Suppressor macrophage treated with lipopolysaccharide for 1 hour (primary cell): ENCODE results near the gene SUDS3.
"Not testable (repeated sequence)": the region's sequence is repeated elsewhere in the genome, so short reads cannot be mapped to it uniquely, and the experiment has no call there.

Experiments used
- DNase-seq, 3 donors: peaks; one replicate each; pipeline ENCODE4 v3.0.0-alpha.2; 2020 to 2022

SUDS3 gene

GRCh38 chr12:118376089-118377020, at the start of gene SUDS3:
SUDS3 (plus strand) TSS chr12:118376555; CDS start chr12:118376692, 137 bp downstream.
- DNase-seq, result peak; percentile 89 to 94 (median 94)

GRCh38 chr12:118326991-118327390, 49.4 kb upstream of the SUDS3 start:
- DNase-seq, result no peak

- no peak for DNase-seq
Observed at GRCh38 chr12:118327391-118327790, 49.0 kb upstream of the SUDS3 start.

GRCh38 chr12:118328486-118329330, 47.6 kb upstream of the SUDS3 start:
- DNase-seq, result peak in 1 of 3 donors; percentile 38

GRCh38 chr12:118330421-118331018, 45.8 kb upstream of the SUDS3 start:
- peak; percentile 64 to 81 (median 78) for DNase-seq

GRCh38 chr12:118332511-118332910, 43.8 kb upstream of the SUDS3 start:
- peak; percentile 72 to 85 (median 81) for DNase-seq

- no peak for DNase-seq
Observed at GRCh38 chr12:118334241-118334640, 42.1 kb upstream of the SUDS3 start.

GRCh38 chr12:118334939-118335567, 41.3 kb upstream of the SUDS3 start:
- DNase-seq, result no peak

- DNase-seq, result no peak
Observed at GRCh38 chr12:118336123-118336522, 40.2 kb upstream of the SUDS3 start.

- DNase-seq, result no peak
Observed at GRCh38 chr12:118337194-118337838, 39.0 kb upstream of the SUDS3 start.

GRCh38 chr12:118342090-118342489, 34.3 kb upstream of the SUDS3 start:
- no peak for DNase-seq

GRCh38 chr12:118344829-118345228, 31.5 kb upstream of the SUDS3 start:
- no peak for DNase-seq

GRCh38 chr12:118345355-118345754, 31.0 kb upstream of the SUDS3 start:
- no peak for DNase-seq

- DNase-seq, result no peak
Observed at GRCh38 chr12:118346895-118347294, 29.5 kb upstream of the SUDS3 start.

GRCh38 chr12:118347916-118348315, 28.4 kb upstream of the SUDS3 start:
- DNase-seq, result no peak

GRCh38 chr12:118350908-118351559, 25.3 kb upstream of the SUDS3 start:
- DNase-seq, result no peak

- no peak for DNase-seq
Observed at GRCh38 chr12:118353721-118354120, 22.6 kb upstream of the SUDS3 start.

- DNase-seq, result not testable (repeated sequence)
Observed at GRCh38 chr12:118354503-118354902, 21.9 kb upstream of the SUDS3 start.

- DNase-seq, result no peak
Observed at GRCh38 chr12:118354903-118355302, 21.5 kb upstream of the SUDS3 start.

GRCh38 chr12:118355843-118356242, 20.5 kb upstream of the SUDS3 start:
- DNase-seq, result no peak

- peak; percentile 51 to 84 (median 74) for DNase-seq
Observed at GRCh38 chr12:118356809-118357256, 19.5 kb upstream of the SUDS3 start.
